Neural cell (in vitro differentiated cells): ENCODE results near the gene TNFRSF17.
"Not testable (repeated sequence)": the region's sequence is repeated elsewhere in the genome, so short reads cannot be mapped to it uniquely, and the experiment has no call there.

ENCODE experiments used
- CTCF ChIP-seq: fragments of 450-650 bp; IDR thresholded peaks from 2 replicates; pipeline ENCODE4 v1.5.1; 2014; ENCODE audit warnings: antibody characterized with exemption, mild to moderate bottlenecking, moderate library complexity; ENCODE audit not compliant: poor library complexity, severe bottlenecking
- EP300 ChIP-seq: fragments of 450-650 bp; conservative IDR thresholded peaks from 2 replicates; pipeline ENCODE4 v1.6.1; 2014; ENCODE audit warnings: antibody characterized with exemption, mild to moderate bottlenecking, moderate library complexity; ENCODE audit not compliant: poor library complexity, severe bottlenecking
- EZH2 ChIP-seq: fragments of 200-600, 300-800 bp; shearing (Covaris generic), sonication (generic); IDR thresholded peaks from 2 replicates; pipeline ENCODE4 v1.6.1; 2014; ENCODE audit warnings: antibody characterized with exemption, low read length, borderline replicate concordance, mild to moderate bottlenecking; ENCODE audit not compliant: insufficient read depth, poor library complexity, severe bottlenecking
- MXI1 ChIP-seq: fragments of 450-650 bp; conservative IDR thresholded peaks from 2 replicates; pipeline ENCODE4 v1.6.1; 2014; ENCODE audit warnings: antibody characterized with exemption, mild to moderate bottlenecking; ENCODE audit not compliant: poor library complexity, severe bottlenecking
- POLR2AphosphoS5 ChIP-seq: IDR thresholded peaks from 2 replicates; pipeline ENCODE4 v1.6.1; 2012
- RAD21 ChIP-seq: fragments of 450-650 bp; conservative IDR thresholded peaks from 2 replicates; pipeline ENCODE4 v1.6.1; 2014; ENCODE audit warnings: antibody characterized with exemption, mild to moderate bottlenecking, moderate library complexity
- TAF1 ChIP-seq: IDR thresholded peaks from 2 replicates; pipeline ENCODE4 v1.6.1; 2012; ENCODE audit warnings: low read depth
- TF ChIP-seq, protein P1 (sequence below): IDR thresholded peaks from 2 replicates; pipeline ENCODE4 v1.6.1; 2012; ENCODE audit warnings: borderline replicate concordance

GRCh38 chr16:11962457-11962856 lies 2.6 kb upstream of the TNFRSF17 start:
- TF ChIP-seq CTCF, TAF1, POLR2AphosphoS5, RAD21, EP300, MXI1, EZH2: not testable (repeated sequence)
- TF ChIP-seq, protein P1, sequence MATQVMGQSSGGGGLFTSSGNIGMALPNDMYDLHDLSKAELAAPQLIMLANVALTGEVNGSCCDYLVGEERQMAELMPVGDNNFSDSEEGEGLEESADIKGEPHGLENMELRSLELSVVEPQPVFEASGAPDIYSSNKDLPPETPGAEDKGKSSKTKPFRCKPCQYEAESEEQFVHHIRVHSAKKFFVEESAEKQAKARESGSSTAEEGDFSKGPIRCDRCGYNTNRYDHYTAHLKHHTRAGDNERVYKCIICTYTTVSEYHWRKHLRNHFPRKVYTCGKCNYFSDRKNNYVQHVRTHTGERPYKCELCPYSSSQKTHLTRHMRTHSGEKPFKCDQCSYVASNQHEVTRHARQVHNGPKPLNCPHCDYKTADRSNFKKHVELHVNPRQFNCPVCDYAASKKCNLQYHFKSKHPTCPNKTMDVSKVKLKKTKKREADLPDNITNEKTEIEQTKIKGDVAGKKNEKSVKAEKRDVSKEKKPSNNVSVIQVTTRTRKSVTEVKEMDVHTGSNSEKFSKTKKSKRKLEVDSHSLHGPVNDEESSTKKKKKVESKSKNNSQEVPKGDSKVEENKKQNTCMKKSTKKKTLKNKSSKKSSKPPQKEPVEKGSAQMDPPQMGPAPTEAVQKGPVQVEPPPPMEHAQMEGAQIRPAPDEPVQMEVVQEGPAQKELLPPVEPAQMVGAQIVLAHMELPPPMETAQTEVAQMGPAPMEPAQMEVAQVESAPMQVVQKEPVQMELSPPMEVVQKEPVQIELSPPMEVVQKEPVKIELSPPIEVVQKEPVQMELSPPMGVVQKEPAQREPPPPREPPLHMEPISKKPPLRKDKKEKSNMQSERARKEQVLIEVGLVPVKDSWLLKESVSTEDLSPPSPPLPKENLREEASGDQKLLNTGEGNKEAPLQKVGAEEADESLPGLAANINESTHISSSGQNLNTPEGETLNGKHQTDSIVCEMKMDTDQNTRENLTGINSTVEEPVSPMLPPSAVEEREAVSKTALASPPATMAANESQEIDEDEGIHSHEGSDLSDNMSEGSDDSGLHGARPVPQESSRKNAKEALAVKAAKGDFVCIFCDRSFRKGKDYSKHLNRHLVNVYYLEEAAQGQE: not testable (repeated sequence)
